Measurements from ENCODE around the gene KIF1A. TPM values are rescaled to one million over a fixed set of nuclear protein-coding genes. Genes with fewer than 3 reads are reported as not detected.
A peak's percentile ranks its signal among the peaks of the same experiment; 100 is the strongest.
"Not testable (repeated sequence)": the region's sequence is repeated elsewhere in the genome, so short reads cannot be mapped to it uniquely, and the experiment has no call there.

Gene KIF1A
- total and polyA plus RNA-seq, 2 of the 8 experiments (the other 6 are each of a cell fraction or from before 2014, with no cell fraction given): 61.3 to 281 TPM

GRCh38 chr2:240698852-240699561 lies 121.0 kb downstream of the KIF1A start:
- H3K4me2 ChIP-seq (ENCODE audit: insufficient read depth in 1 of 2, low read depth in 2 of 2, low read length in 2 of 2); H3K4ac ChIP-seq (replicated peaks; ENCODE audit: insufficient read length, low read depth, low read length); H3K56ac ChIP-seq (replicated peaks; ENCODE audit: insufficient read length, low read depth, low read length); H3K23ac ChIP-seq (ENCODE audit: insufficient read length); H2BK12ac ChIP-seq (ENCODE audit: low read depth, low read length); H3K18ac ChIP-seq (ENCODE audit: extremely low read depth, low read length); H3K27me3 ChIP-seq (replicated peaks in 1 of 4; ENCODE audit: control insufficient read depth in 3 of 4, extremely low read depth in 1 of 4, insufficient read depth in 3 of 4, low read length in 3 of 4); H3K14ac ChIP-seq (ENCODE audit: insufficient read length); H3K79me2 ChIP-seq (ENCODE audit: control insufficient read depth in 1 of 2, insufficient read depth in 2 of 2, low read length in 2 of 2); H4K20me1 ChIP-seq (replicated peaks in 1 of 2; ENCODE audit: control insufficient read depth in 1 of 2, insufficient read depth in 2 of 2, low read length in 2 of 2); H3K27ac ChIP-seq (ENCODE audit: low read depth, low read length); H2AK5ac ChIP-seq (ENCODE audit: low read depth, low read length); H2AFZ ChIP-seq (ENCODE audit: low read length); H2BK120ac ChIP-seq (replicated peaks; ENCODE audit: low read depth, low read length); H3K9ac ChIP-seq (replicated peaks in 1 of 4; ENCODE audit: extremely low read depth in 1 of 4, low read depth in 3 of 4, low read length in 3 of 4); DNase-seq (ENCODE audit: low read depth in 1 of 2, low spot score in 2 of 2); H3K79me1 ChIP-seq (ENCODE audit: low read depth, low read length); H2BK20ac ChIP-seq (ENCODE audit: low read length); CTCF ChIA-PET (ENCODE audit: partially characterized antibody); H4K8ac ChIP-seq (ENCODE audit: extremely low read depth, insufficient read depth, low read length); H3K4me3 ChIP-seq (ENCODE audit: extremely low read depth in 1 of 4, insufficient read depth in 2 of 4, low read depth in 3 of 4, low read length in 4 of 4); H2BK5ac ChIP-seq (ENCODE audit: low read depth, low read length); H4K91ac ChIP-seq (replicated peaks; ENCODE audit: insufficient read length, low read length); POLR2A ChIA-PET (ENCODE audit: partially characterized antibody); H4K5ac ChIP-seq (ENCODE audit: insufficient read length, low read depth, low read length); H3K4me1 ChIP-seq (replicated peaks in 1 of 4; ENCODE audit: control insufficient read depth in 3 of 4, insufficient read depth in 4 of 4, low read length in 3 of 4); H2BK15ac ChIP-seq (ENCODE audit: low read length); H3K9me3 ChIP-seq (ENCODE audit: insufficient read depth in 2 of 2, low read depth in 1 of 2, low read length in 1 of 2); H3K23me2 ChIP-seq (ENCODE audit: low read depth, low read length); H3K36me3 ChIP-seq (ENCODE audit: control insufficient read depth in 2 of 4, insufficient read depth in 4 of 4, low read length in 3 of 4): not testable (repeated sequence)
- FAIRE-seq: peak; percentile 98
- 72% methylated on average over 3 of the region's 33 CpGs; no CpG with 5 or more reads in 1 of the 2 experiments for WGBS, 2 experiments (ENCODE audit: extremely low coverage in 1 of 2, insufficient coverage in 1 of 2, insufficient read length in 1 of 2, insufficient replicate concordance in 2 of 2, low coverage in 1 of 2, low lambda C conversion rate in 2 of 2, missing lambda C conversion rate in 1 of 2)

- H4K5ac ChIP-seq (ENCODE audit: insufficient read length, low read depth, low read length); H2AFZ ChIP-seq (ENCODE audit: low read length); H4K91ac ChIP-seq (replicated peaks; ENCODE audit: insufficient read length, low read length); H4K20me1 ChIP-seq (replicated peaks in 1 of 2; ENCODE audit: control insufficient read depth in 1 of 2, insufficient read depth in 2 of 2, low read length in 2 of 2); H2AK5ac ChIP-seq (ENCODE audit: low read depth, low read length); H3K36me3 ChIP-seq (ENCODE audit: control insufficient read depth in 2 of 4, insufficient read depth in 4 of 4, low read length in 3 of 4); H3K4me1 ChIP-seq (replicated peaks in 1 of 4; ENCODE audit: control insufficient read depth in 3 of 4, insufficient read depth in 4 of 4, low read length in 3 of 4); DNase-seq (ENCODE audit: low read depth in 1 of 2, low spot score in 2 of 2); H2BK15ac ChIP-seq (ENCODE audit: low read length); H3K79me1 ChIP-seq (ENCODE audit: low read depth, low read length); H3K79me2 ChIP-seq (ENCODE audit: control insufficient read depth in 1 of 2, insufficient read depth in 2 of 2, low read length in 2 of 2); H2BK20ac ChIP-seq (ENCODE audit: low read length); H3K4ac ChIP-seq (replicated peaks; ENCODE audit: insufficient read length, low read depth, low read length); H3K27me3 ChIP-seq (replicated peaks in 1 of 4; ENCODE audit: control insufficient read depth in 3 of 4, extremely low read depth in 1 of 4, insufficient read depth in 3 of 4, low read length in 3 of 4); H2BK5ac ChIP-seq (ENCODE audit: low read depth, low read length); H3K23me2 ChIP-seq (ENCODE audit: low read depth, low read length); H3K27ac ChIP-seq (ENCODE audit: low read depth, low read length); H3K4me2 ChIP-seq (ENCODE audit: insufficient read depth in 1 of 2, low read depth in 2 of 2, low read length in 2 of 2); H3K18ac ChIP-seq (ENCODE audit: extremely low read depth, low read length); CTCF ChIA-PET (ENCODE audit: partially characterized antibody); H3K9me3 ChIP-seq (ENCODE audit: insufficient read depth in 2 of 2, low read depth in 1 of 2, low read length in 1 of 2); H3K4me3 ChIP-seq (ENCODE audit: extremely low read depth in 1 of 4, insufficient read depth in 2 of 4, low read depth in 3 of 4, low read length in 4 of 4); POLR2A ChIA-PET (ENCODE audit: partially characterized antibody); H3K56ac ChIP-seq (replicated peaks; ENCODE audit: insufficient read length, low read depth, low read length); H2BK12ac ChIP-seq (ENCODE audit: low read depth, low read length); H3K9ac ChIP-seq (replicated peaks in 1 of 4; ENCODE audit: extremely low read depth in 1 of 4, low read depth in 3 of 4, low read length in 3 of 4); H2BK120ac ChIP-seq (replicated peaks; ENCODE audit: low read depth, low read length); H3K23ac ChIP-seq (ENCODE audit: insufficient read length); H4K8ac ChIP-seq (ENCODE audit: extremely low read depth, insufficient read depth, low read length); H3K14ac ChIP-seq (ENCODE audit: insufficient read length): not testable (repeated sequence)
- WGBS, 2 experiments (ENCODE audit: extremely low coverage in 1 of 2, insufficient coverage in 1 of 2, insufficient read length in 1 of 2, insufficient replicate concordance in 2 of 2, low coverage in 1 of 2, low lambda C conversion rate in 2 of 2, missing lambda C conversion rate in 1 of 2): no CpG with 5 or more reads among the region's 13 CpGs
- peak; percentile 68 for FAIRE-seq
These were observed 123.5 kb downstream of the KIF1A start for GRCh38 chr2:240696469-240696868.
